ENCODE measurements around the gene BARD1.

Gene BARD1

GRCh38 chr2:214710729-214711128 lies 98.8 kb downstream of the BARD1 start:
- no peaks in the 10 kb centered on the region for H3F3A ChIP-seq (ENCODE audit: insufficient read depth, low read length)
- H3K27me3 ChIP-seq (ENCODE audit: insufficient read depth, low read length), result no peaks in the 10 kb centered on the region
- no peak overlapping the region for H2AFZ ChIP-seq (ENCODE audit: low read length)
- TF ChIP-seq CTCF (IDR thresholded peaks at IDR 0.05; ENCODE audit: low read length) (no peak), EZH2 (IDR thresholded peaks at IDR 0.05; ENCODE audit: borderline replicate concordance, low read length) (no peak)
- H4K20me1 ChIP-seq (ENCODE audit: insufficient read depth, low read length), result no peaks in the 10 kb centered on the region
- H3K4me2 ChIP-seq (ENCODE audit: low read length), result no peak overlapping the region
- no peaks in the 10 kb centered on the region for H3K9me2 ChIP-seq (ENCODE audit: low read depth, low read length)
- H3K4me1 ChIP-seq (ENCODE audit: insufficient read depth, low read length, severe bottlenecking), result no peaks in the 10 kb centered on the region
- H3K4me3 ChIP-seq (ENCODE audit: low read depth, low read length, poor library complexity, severe bottlenecking), result no peak overlapping the region
- H3K9me3 ChIP-seq (ENCODE audit: low read length), result no peaks in the 10 kb centered on the region
- no peaks in the 10 kb centered on the region for H3K79me2 ChIP-seq (ENCODE audit: insufficient read depth, low read length)
- no peaks in the 10 kb centered on the region for H3K36me3 ChIP-seq (ENCODE audit: insufficient read depth, low read length)
- no peak overlapping the region for H3K27ac ChIP-seq (ENCODE audit: low read depth, low read length, poor library complexity, severe bottlenecking)
- H3K9ac ChIP-seq (ENCODE audit: low read length), result no peak overlapping the region

- H3K9me3 ChIP-seq (ENCODE audit: low read length), result no peaks in the 10 kb centered on the region
- H3K4me3 ChIP-seq (ENCODE audit: low read depth, low read length, poor library complexity, severe bottlenecking), result no peak overlapping the region
- H3K4me1 ChIP-seq (ENCODE audit: insufficient read depth, low read length, severe bottlenecking), result no peaks in the 10 kb centered on the region
- no peak overlapping the region for H3K9ac ChIP-seq (ENCODE audit: low read length)
- H3F3A ChIP-seq (ENCODE audit: insufficient read depth, low read length), result no peaks in the 10 kb centered on the region
- H3K79me2 ChIP-seq (ENCODE audit: insufficient read depth, low read length), result no peaks in the 10 kb centered on the region
- no peak overlapping the region for H2AFZ ChIP-seq (ENCODE audit: low read length)
- no peaks in the 10 kb centered on the region for H3K9me2 ChIP-seq (ENCODE audit: low read depth, low read length)
- no peak for TF ChIP-seq CTCF (IDR thresholded peaks at IDR 0.05; ENCODE audit: low read length)
- TF ChIP-seq EZH2 (IDR thresholded peaks at IDR 0.05; ENCODE audit: borderline replicate concordance, low read length), result no peak
- no peaks in the 10 kb centered on the region for H4K20me1 ChIP-seq (ENCODE audit: insufficient read depth, low read length)
- no peak overlapping the region for H3K4me2 ChIP-seq (ENCODE audit: low read length)
- no peak overlapping the region for H3K27ac ChIP-seq (ENCODE audit: low read depth, low read length, poor library complexity, severe bottlenecking)
- no peaks in the 10 kb centered on the region for H3K27me3 ChIP-seq (ENCODE audit: insufficient read depth, low read length)
- no peaks in the 10 kb centered on the region for H3K36me3 ChIP-seq (ENCODE audit: insufficient read depth, low read length)
Measured at GRCh38 chr2:214706986-214707385, 102.5 kb downstream of the BARD1 start.

GRCh38 chr2:214699236-214699635 lies 110.2 kb downstream of the BARD1 start:
- Histone ChIP-seq H3K4me2 (ENCODE audit: low read length) (no peak overlapping the region), H3K9ac (ENCODE audit: low read length) (no peak overlapping the region), H3K4me3 (ENCODE audit: low read depth, low read length, poor library complexity, severe bottlenecking) (no peak overlapping the region), H3K27ac (ENCODE audit: low read depth, low read length, poor library complexity, severe bottlenecking) (no peak overlapping the region), H3K79me2 (ENCODE audit: insufficient read depth, low read length) (no peaks in the 10 kb centered on the region), H2AFZ (ENCODE audit: low read length) (no peak overlapping the region), H3K9me3 (ENCODE audit: low read length) (no peaks in the 10 kb centered on the region; the same call in 1 of the 2 replicates), H3F3A (ENCODE audit: insufficient read depth, low read length) (no peaks in the 10 kb centered on the region), H3K36me3 (ENCODE audit: insufficient read depth, low read length) (no peaks in the 10 kb centered on the region), H3K9me2 (ENCODE audit: low read depth, low read length) (no peaks in the 10 kb centered on the region), H4K20me1 (ENCODE audit: insufficient read depth, low read length) (no peaks in the 10 kb centered on the region), H3K27me3 (ENCODE audit: insufficient read depth, low read length) (no peaks in the 10 kb centered on the region), H3K4me1 (ENCODE audit: insufficient read depth, low read length, severe bottlenecking) (no peaks in the 10 kb centered on the region)
- TF ChIP-seq EZH2 (IDR thresholded peaks at IDR 0.05; ENCODE audit: borderline replicate concordance, low read length) (no peak), CTCF (IDR thresholded peaks at IDR 0.05; ENCODE audit: low read length) (no peak)

Data from OCI-LY1 (cell line).